ENCODE measurements around the gene HCLS1.

HCLS1 gene

DNA sequence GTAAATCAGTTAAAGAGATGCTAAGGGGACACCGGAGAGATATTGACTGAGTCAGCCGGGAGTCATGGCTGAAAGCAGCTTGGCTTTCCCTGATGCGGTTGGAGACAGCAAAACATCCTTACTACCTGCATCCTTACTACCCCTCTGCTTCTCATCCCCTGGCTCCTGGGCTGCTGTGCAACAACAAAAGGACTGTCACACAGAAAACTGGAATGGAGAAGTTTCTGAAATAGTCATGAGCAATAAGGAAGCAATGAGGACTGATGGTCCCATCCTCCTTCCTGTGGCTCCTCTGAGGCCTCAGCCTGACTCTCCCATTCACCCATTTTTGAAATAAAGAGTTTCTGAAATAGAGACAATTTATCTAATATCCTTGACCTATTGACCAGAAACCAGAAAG, 1.1 kb downstream of the HCLS1 start:
- DNase-seq (ENCODE audit: low read depth, low spot score), result no peak
- no peak overlapping the region for H3K27ac ChIP-seq

DNA sequence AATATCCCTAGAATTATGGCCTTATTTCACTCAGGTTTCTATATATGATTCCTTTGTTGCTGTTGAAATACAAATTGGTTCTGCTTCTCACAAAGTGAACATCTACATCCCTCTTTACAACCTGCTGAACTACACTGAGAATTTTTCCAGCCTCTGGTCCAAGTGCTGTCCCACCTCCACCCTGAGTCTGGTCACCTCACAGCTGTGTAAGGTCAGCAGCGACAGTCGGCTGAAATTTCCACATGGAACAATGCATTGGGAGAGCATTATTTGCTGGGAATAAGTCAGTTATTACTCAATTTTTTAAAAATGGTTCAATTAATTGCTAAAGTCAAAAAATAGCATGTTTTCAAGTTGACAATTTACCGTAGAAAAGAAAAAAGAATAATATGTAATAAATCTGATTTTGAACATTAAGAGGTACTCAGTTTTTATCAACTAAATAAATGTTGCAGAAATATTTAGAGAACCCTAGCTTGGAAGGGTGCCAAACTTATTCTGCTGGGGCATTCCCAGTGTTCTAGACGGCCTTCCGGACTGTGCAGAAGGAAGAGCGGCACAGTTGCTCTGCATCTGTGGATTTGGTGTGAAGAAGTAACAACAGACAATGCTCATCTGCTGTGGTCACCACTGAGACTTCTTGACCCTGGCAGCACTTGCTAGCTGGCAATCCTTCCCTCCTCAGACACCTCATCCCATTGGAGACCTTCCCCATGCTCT, 1.8 kb downstream of the HCLS1 start:
- H3K27ac ChIP-seq, result no peak overlapping the region
- no peak for DNase-seq (ENCODE audit: low read depth, low spot score)

GRCh38 chr3:121654493-121655385, 6.0 kb downstream of the HCLS1 start:
- DNase-seq (ENCODE audit: low read depth, low spot score), result no peak
- H3K27ac ChIP-seq, result no peak overlapping the region

DNA sequence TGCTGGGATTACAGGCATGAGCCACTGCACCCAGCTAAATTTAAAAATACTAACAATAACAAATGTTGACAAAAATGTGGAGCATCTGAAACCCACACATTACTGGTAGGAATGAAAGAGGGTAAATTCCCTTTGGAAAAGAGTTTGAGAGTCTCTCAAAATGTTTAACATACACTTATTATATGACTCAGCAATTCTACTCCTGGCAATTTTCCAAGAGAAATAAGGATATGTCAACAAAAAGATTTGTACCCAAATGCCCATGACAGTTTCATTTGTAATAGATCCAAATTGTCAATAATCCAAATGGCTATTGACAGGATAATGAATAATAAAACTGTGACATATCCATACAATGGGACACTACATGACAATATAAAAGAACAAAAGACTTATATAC, 9.0 kb downstream of the HCLS1 start:
- H3K27ac ChIP-seq, result no peak overlapping the region
- no peak for DNase-seq (ENCODE audit: low read depth, low spot score)

DNA sequence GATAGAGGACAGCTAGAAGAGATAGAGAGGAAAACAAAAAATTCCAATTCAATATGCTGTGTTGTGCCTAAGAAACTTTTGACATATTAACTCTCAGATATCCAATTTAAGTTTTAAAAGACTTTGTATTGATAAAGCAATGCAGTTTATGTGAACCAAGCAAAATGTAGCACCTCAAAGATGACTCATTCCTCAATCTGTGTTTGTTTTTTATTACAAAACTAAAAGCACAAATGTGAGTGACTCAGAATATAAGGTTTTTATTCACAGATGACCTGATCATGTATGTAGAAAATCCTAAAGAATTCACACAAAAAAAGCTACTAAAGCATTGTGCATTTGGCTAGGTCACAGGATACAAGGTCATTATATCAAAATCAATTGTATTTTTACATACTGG, 11.1 kb downstream of the HCLS1 start:
- H3K27ac ChIP-seq, result no peak overlapping the region
- DNase-seq (ENCODE audit: low read depth, low spot score), result no peak

- no peak overlapping the region for H3K27ac ChIP-seq
- DNase-seq (ENCODE audit: low read depth, low spot score), result no peak
Observed at GRCh38 chr3:121648219-121648958, 12.3 kb downstream of the HCLS1 start.

GRCh38 chr3:121645054-121645453, 15.6 kb downstream of the HCLS1 start:
- no peak for DNase-seq (ENCODE audit: low read depth, low spot score)
- H3K27ac ChIP-seq, result no peak overlapping the region

GRCh38 chr3:121642601-121643314, 17.9 kb downstream of the HCLS1 start:
- DNase-seq (ENCODE audit: low read depth, low spot score), result no peak
- no peak overlapping the region for H3K27ac ChIP-seq

DNA sequence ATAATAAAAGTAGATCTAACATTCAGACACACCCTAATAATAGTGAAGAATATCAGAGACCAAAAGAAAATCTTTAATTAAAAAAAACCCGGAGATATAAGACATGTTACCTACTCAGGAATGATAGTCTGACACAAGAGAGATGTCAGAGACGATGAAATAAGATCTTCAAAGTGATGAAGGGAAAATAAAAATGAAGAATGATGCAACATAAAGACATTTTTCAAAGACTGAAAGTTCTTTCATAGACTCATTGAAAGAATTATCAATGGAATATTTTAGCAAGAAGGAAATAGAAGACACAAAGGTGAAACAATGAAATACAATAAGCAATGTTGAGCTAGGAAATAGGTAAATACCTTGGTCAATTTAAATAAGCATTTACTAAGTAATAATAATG, 19.6 kb downstream of the HCLS1 start:
- DNase-seq (ENCODE audit: low read depth, low spot score), result no peak
- no peak overlapping the region for H3K27ac ChIP-seq

- H3K27ac ChIP-seq, result no peak overlapping the region
- no peak for DNase-seq (ENCODE audit: low read depth, low spot score)
Observed at GRCh38 chr3:121637922-121638321, 22.8 kb downstream of the HCLS1 start.

DNA sequence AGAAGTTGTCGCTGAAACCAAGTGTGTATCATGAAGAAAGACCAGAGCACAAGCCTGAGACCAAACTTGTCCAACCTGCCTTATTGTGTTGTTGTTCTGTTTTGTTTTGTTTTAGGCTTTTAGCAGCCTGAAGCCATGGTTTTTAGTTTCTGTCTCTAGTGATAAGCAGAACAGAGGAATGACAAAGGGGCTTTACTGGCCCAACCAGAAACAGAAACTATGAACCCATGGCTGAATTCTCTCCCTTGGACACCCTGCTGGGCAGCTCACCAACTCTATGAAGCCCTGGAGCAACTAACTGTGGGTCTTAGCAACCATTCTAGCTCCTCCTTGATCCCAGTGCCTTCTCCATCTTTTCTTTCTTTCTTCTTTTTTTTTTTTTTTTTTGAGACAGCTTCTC, 30.3 kb downstream of the HCLS1 start:
- no peak for DNase-seq (ENCODE audit: low read depth, low spot score)
- H3K27ac ChIP-seq, result no peak overlapping the region

DNA sequence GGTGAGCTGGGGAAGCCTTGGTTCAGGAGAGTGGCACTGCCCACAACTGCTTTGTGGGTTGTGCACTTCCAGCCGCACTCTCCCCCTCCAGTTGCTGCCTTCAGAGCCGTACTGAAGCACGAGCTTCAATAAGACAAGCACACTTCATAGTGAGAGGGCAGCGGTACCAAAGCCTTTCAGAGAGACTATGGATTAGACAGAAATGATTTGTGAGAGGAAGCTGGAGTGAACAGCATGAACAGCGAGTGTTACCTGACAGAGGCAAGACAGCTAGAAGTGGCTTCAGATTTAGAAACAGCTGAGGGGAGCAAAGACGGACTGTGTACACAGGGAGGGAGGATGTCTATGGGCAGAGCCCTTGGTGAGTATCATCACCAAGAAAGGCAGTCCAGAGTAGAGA, 31.1 kb downstream of the HCLS1 start:
- H3K27ac ChIP-seq, result no peak overlapping the region

DNA sequence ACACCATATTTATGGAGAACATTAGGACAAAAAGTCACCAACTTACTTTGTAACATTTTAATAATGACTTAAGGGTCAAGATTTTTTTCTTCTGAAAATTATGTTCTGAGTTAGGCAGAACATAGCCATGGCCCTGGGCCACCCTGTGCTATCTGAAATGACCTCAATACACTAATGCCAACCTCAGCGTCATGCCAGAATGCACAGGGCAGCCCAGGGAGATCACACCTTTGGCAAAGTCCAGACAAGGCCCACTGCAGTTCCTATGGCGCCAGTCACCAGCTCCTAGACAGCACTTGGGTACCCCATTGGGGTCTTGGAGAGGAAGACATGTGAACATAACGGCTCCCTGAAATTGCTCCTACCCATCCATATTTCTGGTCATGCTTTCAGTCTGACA, 33.1 kb downstream of the HCLS1 start:
- H3K27ac ChIP-seq, result no peak overlapping the region
- DNase-seq (ENCODE audit: low read depth, low spot score), result no peak

More for the DNA sequence above, 31.1 kb downstream of the HCLS1 start:
- no peak for DNase-seq (ENCODE audit: low read depth, low spot score)

DNA sequence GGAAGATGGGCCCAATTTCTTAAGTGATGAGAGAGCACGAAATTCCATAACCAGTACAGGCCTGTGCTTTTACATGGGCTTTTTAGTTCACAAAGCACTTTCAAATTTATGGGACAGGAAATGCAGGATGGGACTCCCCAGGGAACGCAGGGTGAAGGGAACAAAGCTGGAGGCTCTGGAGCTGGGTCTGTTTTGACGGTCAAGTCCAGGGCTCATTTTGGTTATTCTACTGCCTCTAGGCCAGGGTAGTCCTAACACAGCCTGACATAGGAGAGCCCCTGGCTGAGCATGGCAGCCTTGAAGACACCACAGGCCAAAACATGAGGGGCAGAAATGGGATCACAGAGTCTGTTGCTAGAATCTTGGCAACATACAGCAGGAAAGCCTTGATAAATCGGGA, 33.5 kb downstream of the HCLS1 start:
- no peak for DNase-seq (ENCODE audit: low read depth, low spot score)
- H3K27ac ChIP-seq, result no peak overlapping the region

- DNase-seq (ENCODE audit: low read depth, low spot score), result no peak
- H3K27ac ChIP-seq, result no peak overlapping the region
Observed at GRCh38 chr3:121626495-121626894, 34.2 kb downstream of the HCLS1 start.

DNA sequence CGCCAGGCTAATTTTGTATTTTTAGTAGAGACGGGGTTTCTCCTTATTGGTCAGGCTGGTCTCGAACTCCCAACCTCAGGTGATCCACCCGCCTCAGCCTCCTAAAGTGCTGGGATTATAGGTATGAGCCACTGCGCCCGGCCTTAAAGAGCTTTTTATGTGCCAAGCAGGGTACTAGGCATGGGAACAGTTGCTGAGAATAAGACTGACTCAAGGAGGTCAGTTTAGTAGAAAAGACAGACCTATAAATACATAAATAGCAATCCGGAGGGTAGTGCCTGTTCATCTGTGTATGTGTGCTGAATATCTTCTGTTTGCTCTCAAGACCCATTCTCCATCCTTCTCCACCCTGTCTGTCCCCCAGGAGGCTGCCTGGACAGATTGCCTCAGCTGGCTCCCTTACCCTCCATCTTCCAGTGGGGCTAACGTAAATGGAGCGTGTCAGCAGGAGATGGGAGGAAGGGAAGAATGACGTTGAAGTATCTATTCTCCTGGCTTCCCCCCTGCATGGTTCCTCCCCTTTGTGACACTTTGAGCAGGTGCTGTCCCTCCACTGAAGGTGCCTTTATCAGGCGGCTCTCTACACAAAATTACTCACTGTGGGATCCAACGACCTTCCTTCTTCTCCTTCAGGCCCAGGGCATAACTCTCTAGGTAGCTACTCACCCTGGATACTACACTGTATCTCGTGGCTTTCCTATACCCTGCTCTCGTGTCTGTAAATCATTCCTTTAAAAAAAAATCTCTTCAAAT, 36.4 kb downstream of the HCLS1 start:
- DNase-seq (ENCODE audit: low read depth, low spot score), result no peak
- H3K27ac ChIP-seq, result no peak overlapping the region

DNA sequence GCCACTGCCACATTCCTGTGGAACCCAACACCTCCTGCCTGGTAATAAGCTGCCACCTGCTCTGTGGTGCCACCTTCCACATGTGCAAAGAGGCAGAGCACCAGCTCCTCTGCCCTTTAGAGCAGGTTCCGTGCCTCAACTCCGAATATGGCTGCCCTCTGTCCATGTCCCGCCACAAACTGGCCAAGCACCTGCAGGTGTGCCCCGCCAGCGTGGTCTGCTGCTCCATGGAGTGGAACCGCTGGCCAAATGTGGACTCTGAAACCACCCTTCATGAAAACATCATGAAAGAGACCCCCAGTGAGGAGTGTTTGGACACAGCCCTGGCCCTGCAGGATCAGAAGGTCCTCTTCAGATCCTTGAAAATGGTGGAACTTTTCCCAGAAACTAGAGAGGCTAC, 39.2 kb downstream of the HCLS1 start:
- no peak overlapping the region for H3K27ac ChIP-seq
- DNase-seq (ENCODE audit: low read depth, low spot score), result no peak

DNA sequence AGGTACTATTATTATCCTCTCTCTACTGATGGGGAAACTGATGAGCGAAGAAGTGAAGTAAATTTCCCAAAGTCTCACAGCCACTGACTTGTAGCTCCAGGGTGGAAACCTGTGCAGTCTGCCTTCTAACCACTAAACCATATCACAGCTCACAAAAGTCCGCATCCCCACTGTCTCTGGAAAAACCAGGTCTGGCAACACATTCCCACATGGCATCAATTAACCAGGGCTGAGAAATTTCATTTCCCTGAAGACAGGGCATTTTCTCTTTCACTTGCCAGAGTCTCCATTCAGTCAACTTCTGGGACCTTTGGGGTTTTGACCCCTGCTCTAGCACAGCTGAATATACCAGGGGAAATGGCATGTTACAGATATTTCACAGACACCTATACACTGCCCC, 41.0 kb downstream of the HCLS1 start:
- no peak overlapping the region for H3K27ac ChIP-seq
- no peak for DNase-seq (ENCODE audit: low read depth, low spot score)

DNA sequence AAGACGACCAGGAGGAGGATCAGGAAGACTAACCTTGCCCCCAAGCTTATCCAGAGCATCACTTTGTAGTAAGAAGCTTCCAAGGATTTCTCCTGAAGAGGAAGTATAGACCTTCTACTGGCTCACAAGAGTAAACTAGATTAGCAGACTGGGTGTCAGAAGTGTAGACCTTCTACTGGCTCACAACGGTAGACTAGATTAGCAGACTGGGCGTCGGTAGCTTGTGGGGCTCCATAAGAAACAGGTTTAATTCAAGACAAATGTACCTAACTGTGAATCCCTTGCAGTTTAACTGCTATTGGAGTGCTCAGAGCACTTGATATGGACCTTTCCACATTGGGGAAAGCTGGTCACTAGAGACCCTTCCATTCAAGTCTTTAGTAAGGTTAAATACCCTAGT, 54.6 kb downstream of the HCLS1 start:
- H3K27ac ChIP-seq, result no peak overlapping the region
- no peak for DNase-seq (ENCODE audit: low read depth, low spot score)

DNA sequence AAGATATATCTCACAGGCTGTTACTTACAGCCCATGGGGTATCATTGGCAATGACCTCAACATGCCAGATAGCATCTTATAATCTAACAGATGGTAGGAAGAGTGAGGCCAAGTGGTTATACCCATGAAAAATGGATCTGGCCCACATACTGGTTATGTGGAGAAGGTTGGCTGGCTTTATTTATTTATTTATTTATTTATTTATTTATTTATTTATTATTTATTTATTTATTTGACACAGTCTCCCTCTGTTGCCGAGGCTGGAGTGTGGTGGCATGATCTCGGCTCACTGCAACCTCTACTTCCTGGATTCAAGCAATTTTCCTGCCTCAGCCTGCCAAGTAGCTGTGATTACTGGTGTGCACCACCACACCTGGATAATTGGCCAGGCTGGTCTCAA, 55.9 kb downstream of the HCLS1 start:
- no peak overlapping the region for H3K27ac ChIP-seq
- DNase-seq (ENCODE audit: low read depth, low spot score), result no peak

Measured in epithelial cell of prostate (primary cell).